ENCODE measurements around the gene EFCAB11. TPM values are rescaled to one million over a fixed set of nuclear protein-coding genes. Genes with fewer than 3 reads are reported as not detected.

Gene EFCAB11
- total and polyA plus RNA-seq, 9 of the 15 experiments (the other 6 are each of a cell fraction or from before 2014, with no cell fraction given), result 13.4 to 37.9 (median 17.4) TPM

GRCh38 chr14:89957376-89957775 lies 2.8 kb upstream of the EFCAB11 start:
- Histone ChIP-seq H3K27ac (ENCODE audit: extremely low read depth, low read depth, low read length) (no peak overlapping the region), H3K4me3 (peak overlapping the region; percentile 85; the same call in 1 of the 2 replicates), H2AFZ (ENCODE audit: low read depth, low read length) (no peak overlapping the region), H3K27me3 (ENCODE audit: control insufficient read depth in 2 of 2, insufficient read depth in 2 of 2, low read length in 2 of 2) (no peaks in the 10 kb centered on the region), H3K9me3 (replicated peaks; ENCODE audit: control insufficient read depth, insufficient read depth, low read depth, low read length) (0 out of 2 replicates have a peak, but pooled peaks cover 2% of the 10 kb centered on the region), H3K4me2 (ENCODE audit: insufficient read depth, low read length) (peak overlapping the region; percentile 98; the same call in 1 of the 2 replicates), H3K9me1 (ENCODE audit: control insufficient read depth, insufficient read depth, low read length) (no peaks in the 10 kb centered on the region), H3K36me3 (ENCODE audit: control insufficient read depth, insufficient read depth, low read length) (peaks cover 46% of the 10 kb centered on the region), H4K20me1 (replicated peaks; ENCODE audit: control insufficient read depth, insufficient read depth, low read length) (no peaks in the 10 kb centered on the region; the same call in 1 of the 2 replicates), H3K79me2 (ENCODE audit: control insufficient read depth, insufficient read depth, low read length) (peaks cover 39% of the 10 kb centered on the region), H3K9ac (ENCODE audit: insufficient read depth in 1 of 2, low read depth in 2 of 2, low read length in 2 of 2) (0 out of 4 replicates have a peak overlapping the region, but pooled peaks of 1 of the 2 experiments have one; percentile 81), H3K4me1 (replicated peaks in 1 of 2; ENCODE audit: control insufficient read depth in 2 of 2, insufficient read depth in 2 of 2, low read length in 2 of 2) (peaks cover 4 to 7% of the 10 kb centered on the region in 2 experiments; a peak in 3 of 5 replicates)
- CTCF ChIA-PET (ENCODE audit: low intra/inter-chr PET ratio), result no interaction called here
- no CpG with 5 or more reads among the region's 1 CpG for WGBS (ENCODE audit: insufficient coverage, low coverage, missing lambda C conversion rate)
- TF ChIP-seq ZNF318 (IDR thresholded peaks at IDR 0.05; ENCODE audit: borderline replicate concordance in 1 of 2, low read depth in 1 of 2) (no peak), NEUROD1 (IDR thresholded peaks at IDR 0.05; ENCODE audit: borderline replicate concordance, low read depth, low read length, partially characterized antibody) (no peak), CTCFL (IDR thresholded peaks at IDR 0.05; ENCODE audit: borderline replicate concordance, insufficient read depth, low read depth, low read length, poor library complexity, severe bottlenecking) (no peak)
- POLR2A ChIA-PET, result interaction anchor here (0.6 kb wide), 1 partner anchor 284 kb away, joined by 3 read pairs; no protein-coding TSS in a partner anchor
- BruUV-seq (replicated peaks), result TSS peak; percentile 48
- no peak for DNase-seq (ENCODE audit: extremely low read depth in 1 of 4, low spot score in 3 of 4)
- no peak for FAIRE-seq
- intact Hi-C loops (cut with micrococcal nuclease), result no loop called here
- in situ Hi-C loops (cut with MboI), result no loop called here
- no peak for ATAC-seq
